SJCRH30 (cell line): ENCODE data around the gene TIAM2. TPM values are rescaled to one million over a fixed set of nuclear protein-coding genes. Genes with fewer than 3 reads are reported as not detected.

Source experiments
- DNase-seq, 2 experiments: peaks; one replicate each; pipeline ENCODE4 v3.0.0-alpha.2; 2015 to 2020
- H3K27ac ChIP-seq: fragments of 250-450 bp; sonication (Bioruptor Pico); 2 replicates; pipeline ENCODE4 v1.5.1; 2020; ENCODE audit warnings: mild to moderate bottlenecking, moderate library complexity
- H3K27me3 ChIP-seq: fragments of 250-450 bp; sonication (Bioruptor Pico); 2 replicates; pipeline ENCODE4 v1.5.1; 2020; ENCODE audit warnings: mild to moderate bottlenecking, moderate library complexity
- H3K36me3 ChIP-seq: fragments of 250-450 bp; sonication (Bioruptor Pico); 2 replicates; pipeline ENCODE4 v1.5.1; 2020; ENCODE audit warnings: mild to moderate bottlenecking, moderate library complexity
- H3K4me1 ChIP-seq: fragments of 250-450 bp; sonication (Bioruptor Pico); 2 replicates; pipeline ENCODE4 v1.5.1; 2020; ENCODE audit warnings: mild to moderate bottlenecking, moderate library complexity
- H3K4me3 ChIP-seq: fragments of 250-450 bp; sonication (Bioruptor Pico); 2 replicates; pipeline ENCODE4 v1.5.1; 2020; ENCODE audit warnings: mild to moderate bottlenecking, moderate library complexity
- H3K9me3 ChIP-seq: fragments of 250-450 bp; sonication (Bioruptor Pico); replicated peaks from 2 replicates; pipeline ENCODE4 v1.5.1; 2020; ENCODE audit warnings: mild to moderate bottlenecking, moderate library complexity
- total RNA-seq: library from RNA; depleted of rRNA; stranded (reverse); fragments of >200 nt; shearing (Covaris generic); gene quantifications from 2 replicates; pipeline ENCODE4 v1.2.3, GENCODE V29; 2014

The TIAM2 gene
- total RNA-seq, 1 experiment from 2014 or later = 23.8 TPM

DNA sequence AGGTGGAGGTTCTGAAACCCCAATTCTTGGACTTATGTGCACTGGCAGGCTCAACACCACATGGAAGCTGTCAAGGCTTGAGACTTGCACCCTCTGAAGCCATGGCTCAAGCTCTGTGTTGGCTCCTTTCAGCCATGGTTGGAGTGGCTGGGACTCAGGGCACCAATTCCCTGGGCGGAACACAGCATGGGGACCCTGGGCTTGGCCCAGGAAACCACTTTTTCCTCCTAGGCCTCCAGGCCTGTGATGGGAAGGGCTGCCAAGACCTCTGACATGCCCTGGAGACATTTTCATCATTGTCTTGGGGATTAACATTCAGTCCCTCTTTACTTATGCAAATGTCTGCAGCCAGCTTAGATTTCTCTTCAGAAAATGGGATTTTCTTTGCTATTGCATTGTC lies 242.5 kb downstream of the TIAM2 start:
- peaks cover 3% of the 10 kb centered on the region; the same call in 1 of the 2 replicates for H3K36me3 ChIP-seq
- no peak overlapping the region for H3K4me3 ChIP-seq
- no peaks in the 10 kb centered on the region for H3K27me3 ChIP-seq
- H3K9me3 ChIP-seq = no peaks in the 10 kb centered on the region; the same call in 1 of the 2 replicates
- DNase-seq = no peak
- no peaks in the 10 kb centered on the region for H3K4me1 ChIP-seq
- H3K27ac ChIP-seq = no peak overlapping the region

DNA sequence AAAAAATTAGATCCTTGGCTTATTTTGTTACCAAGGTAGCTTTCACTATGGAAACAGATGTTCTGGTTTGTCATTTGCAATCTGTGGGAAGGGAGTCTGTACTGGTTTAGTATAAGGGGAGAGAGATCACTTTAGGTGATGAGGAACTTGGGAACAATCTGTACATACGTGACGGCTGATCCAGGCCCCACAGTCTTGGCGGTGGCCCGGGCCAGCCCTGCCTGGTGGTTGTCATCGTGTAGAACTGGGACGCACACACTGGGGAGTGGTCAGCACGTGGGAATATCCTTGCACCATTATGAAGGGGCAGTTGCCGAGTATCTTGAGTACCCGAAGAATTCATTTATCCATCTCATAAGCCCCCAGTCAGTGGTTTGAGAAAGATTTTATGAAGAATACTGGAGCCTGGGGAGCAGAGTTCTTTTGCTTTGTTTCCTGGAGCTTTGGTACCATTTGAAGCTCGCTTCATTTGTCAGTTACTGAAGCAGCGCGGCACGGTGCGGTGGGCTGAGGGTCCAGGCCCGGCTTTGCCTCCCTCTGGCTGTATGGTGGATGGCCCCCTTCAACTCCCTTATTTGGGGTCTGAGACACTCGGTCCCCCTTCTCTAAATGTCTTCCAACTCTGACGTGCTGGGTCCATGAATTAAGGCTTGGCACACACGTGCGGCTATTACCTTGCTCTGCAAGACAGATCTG lies 245.9 kb downstream of the TIAM2 start:
- Histone ChIP-seq H3K4me1 (no peaks in the 10 kb centered on the region; the same call in 1 of the 2 replicates), H3K27me3 (no peaks in the 10 kb centered on the region), H3K27ac (no peak overlapping the region), H3K4me3 (no peak overlapping the region), H3K36me3 (peaks cover 12% of the 10 kb centered on the region), H3K9me3 (no peaks in the 10 kb centered on the region; the same call in 1 of the 2 replicates)
- DNase-seq = no peak

DNA sequence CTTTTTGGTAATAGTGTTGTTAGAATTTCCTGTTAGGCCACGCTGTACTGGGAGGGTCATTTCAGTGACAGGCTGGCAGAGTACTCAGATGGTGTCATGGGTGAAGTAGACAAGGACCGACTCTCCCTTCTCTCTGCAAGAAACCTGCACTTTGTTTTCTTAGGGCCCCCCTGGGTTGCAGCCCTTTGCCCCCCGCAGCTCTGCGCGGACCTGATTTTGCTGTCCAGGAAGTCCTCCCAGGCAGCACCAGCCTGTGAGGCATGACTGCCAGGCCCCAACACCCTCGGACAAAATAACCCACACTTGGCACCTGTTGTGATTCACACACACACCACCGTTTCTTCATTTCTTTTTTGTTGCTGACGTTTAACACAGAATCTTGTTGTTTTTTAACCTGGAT lies 246.9 kb downstream of the TIAM2 start:
- no peaks in the 10 kb centered on the region; the same call in 1 of the 2 replicates for H3K9me3 ChIP-seq
- DNase-seq = no peak
- H3K36me3 ChIP-seq = peaks cover 21% of the 10 kb centered on the region
- no peak overlapping the region for H3K27ac ChIP-seq
- H3K4me1 ChIP-seq = no peaks in the 10 kb centered on the region; the same call in 1 of the 2 replicates
- H3K27me3 ChIP-seq = no peaks in the 10 kb centered on the region
- H3K4me3 ChIP-seq = no peak overlapping the region

DNA sequence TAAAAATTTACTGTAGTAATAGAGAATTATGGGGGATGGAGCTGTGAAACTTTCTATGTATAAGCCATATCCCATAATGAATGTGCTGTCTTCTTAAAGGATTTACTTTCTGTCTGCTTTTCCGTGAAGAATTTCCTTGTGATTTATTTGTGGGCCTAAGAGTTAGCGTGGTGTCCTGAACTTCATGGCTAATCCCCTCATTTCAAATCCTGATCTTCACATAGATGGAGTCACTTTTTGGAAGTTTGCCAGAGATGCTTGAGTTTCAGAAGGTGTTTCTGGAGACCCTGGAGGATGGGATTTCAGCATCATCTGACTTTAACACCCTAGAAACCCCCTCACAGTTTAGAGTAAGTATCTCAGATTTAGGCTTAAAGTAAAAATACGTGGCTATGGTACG lies 249.3 kb downstream of the TIAM2 start:
- no peaks in the 10 kb centered on the region for H3K27me3 ChIP-seq
- peaks cover 3% of the 10 kb centered on the region for H3K4me1 ChIP-seq
- no peak overlapping the region for H3K4me3 ChIP-seq
- no peak overlapping the region for H3K27ac ChIP-seq
- peak in 1 of 2 experiments; percentile 36 for DNase-seq
- peaks cover 30% of the 10 kb centered on the region for H3K36me3 ChIP-seq
- H3K9me3 ChIP-seq = no peaks in the 10 kb centered on the region

DNA sequence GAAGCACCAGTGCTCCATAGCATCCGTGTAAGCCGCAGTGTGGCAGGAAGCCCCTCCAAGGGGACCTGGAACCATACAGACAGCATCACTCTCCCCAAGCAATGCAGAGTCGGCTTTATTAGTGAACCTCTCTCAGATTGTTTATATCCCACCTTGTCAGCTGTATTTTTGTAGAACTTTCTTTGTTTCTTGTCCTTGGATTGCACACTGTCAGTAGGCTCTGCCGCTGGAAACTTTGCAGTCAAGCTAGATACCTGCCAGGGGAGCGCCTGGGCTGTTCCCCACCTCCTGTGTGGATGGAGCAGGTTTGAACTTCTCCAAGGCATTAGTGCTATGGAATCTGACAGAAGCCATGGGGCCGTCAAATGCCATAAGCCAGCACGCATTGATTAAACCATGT lies 250.1 kb downstream of the TIAM2 start:
- Histone ChIP-seq H3K4me3 (no peak overlapping the region), H3K4me1 (peaks cover 3% of the 10 kb centered on the region), H3K36me3 (peaks cover 32% of the 10 kb centered on the region), H3K27me3 (no peaks in the 10 kb centered on the region), H3K27ac (no peak overlapping the region), H3K9me3 (no peaks in the 10 kb centered on the region)
- no peak for DNase-seq

DNA sequence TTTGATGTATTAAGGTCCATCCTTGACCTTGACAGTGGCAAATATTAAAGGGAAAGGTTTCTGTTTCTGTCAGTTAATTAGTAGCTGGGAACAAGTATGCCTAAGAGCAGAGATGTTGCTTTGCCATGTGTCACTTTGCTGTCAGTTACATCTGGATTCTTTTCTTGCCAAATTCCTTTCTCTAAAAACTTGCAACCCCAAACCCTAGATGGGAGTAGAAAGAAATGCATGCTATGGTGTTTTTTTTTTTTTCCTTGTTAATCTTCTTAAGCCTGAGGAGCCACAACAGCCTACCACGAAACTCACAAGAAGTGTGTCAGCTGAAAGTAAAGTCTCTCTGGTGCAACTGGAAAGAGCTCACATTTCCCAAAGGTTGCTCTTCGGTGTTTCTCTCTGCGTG lies 250.7 kb downstream of the TIAM2 start:
- H3K4me3 ChIP-seq = no peak overlapping the region
- no peaks in the 10 kb centered on the region for H3K27me3 ChIP-seq
- H3K9me3 ChIP-seq = no peaks in the 10 kb centered on the region
- peaks cover 3% of the 10 kb centered on the region for H3K4me1 ChIP-seq
- peaks cover 30% of the 10 kb centered on the region for H3K36me3 ChIP-seq
- H3K27ac ChIP-seq = no peak overlapping the region
- DNase-seq = no peak

DNA sequence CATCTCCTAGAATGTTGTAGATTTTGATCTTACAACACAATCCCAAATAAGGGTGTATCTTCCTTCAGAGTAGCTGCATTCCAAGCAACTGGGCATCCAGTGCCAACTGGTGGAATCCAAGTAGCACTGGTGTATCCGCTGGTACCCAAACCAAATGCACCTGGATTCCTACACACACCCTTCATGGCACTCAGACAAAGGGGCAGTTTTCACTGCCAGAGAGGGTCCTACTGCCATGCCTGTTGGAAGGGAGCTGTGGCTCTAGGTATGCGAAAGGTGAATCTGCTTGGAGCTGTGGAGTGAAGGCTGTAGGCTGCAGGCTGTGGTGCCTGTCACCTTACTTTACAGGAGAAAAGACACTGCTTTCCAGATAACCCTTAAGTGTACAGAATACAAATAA lies 251.7 kb downstream of the TIAM2 start:
- Histone ChIP-seq H3K27me3 (no peaks in the 10 kb centered on the region), H3K9me3 (no peaks in the 10 kb centered on the region), H3K4me1 (peaks cover 3% of the 10 kb centered on the region), H3K4me3 (no peak overlapping the region), H3K36me3 (peaks cover 31% of the 10 kb centered on the region), H3K27ac (no peak overlapping the region)
- no peak for DNase-seq

DNA sequence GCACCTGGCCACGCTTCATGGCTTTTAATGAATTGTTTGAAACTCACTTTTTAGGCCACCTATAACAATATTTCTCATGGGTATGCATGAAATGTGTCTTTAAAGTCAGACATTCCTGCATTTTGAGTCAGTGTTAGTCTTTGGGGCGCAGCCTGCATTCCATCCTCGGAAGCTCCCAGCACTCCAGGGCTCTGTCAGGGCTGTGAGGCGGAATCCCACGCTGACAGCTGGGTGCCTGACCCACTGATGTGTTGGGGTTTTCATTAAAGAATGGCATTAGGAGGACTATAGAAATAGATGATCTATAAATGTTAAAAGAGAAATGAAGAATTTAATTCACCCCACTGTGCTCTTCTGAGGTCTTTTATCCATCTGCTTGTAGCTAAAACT lies 252.5 kb downstream of the TIAM2 start:
- H3K36me3 ChIP-seq = peaks cover 36% of the 10 kb centered on the region
- H3K4me1 ChIP-seq = peaks cover 3% of the 10 kb centered on the region
- H3K4me3 ChIP-seq = no peak overlapping the region
- no peaks in the 10 kb centered on the region for H3K9me3 ChIP-seq
- H3K27ac ChIP-seq = peak overlapping the region; percentile 38
- no peaks in the 10 kb centered on the region for H3K27me3 ChIP-seq
- peak; percentile 20 to 44 for DNase-seq

DNA sequence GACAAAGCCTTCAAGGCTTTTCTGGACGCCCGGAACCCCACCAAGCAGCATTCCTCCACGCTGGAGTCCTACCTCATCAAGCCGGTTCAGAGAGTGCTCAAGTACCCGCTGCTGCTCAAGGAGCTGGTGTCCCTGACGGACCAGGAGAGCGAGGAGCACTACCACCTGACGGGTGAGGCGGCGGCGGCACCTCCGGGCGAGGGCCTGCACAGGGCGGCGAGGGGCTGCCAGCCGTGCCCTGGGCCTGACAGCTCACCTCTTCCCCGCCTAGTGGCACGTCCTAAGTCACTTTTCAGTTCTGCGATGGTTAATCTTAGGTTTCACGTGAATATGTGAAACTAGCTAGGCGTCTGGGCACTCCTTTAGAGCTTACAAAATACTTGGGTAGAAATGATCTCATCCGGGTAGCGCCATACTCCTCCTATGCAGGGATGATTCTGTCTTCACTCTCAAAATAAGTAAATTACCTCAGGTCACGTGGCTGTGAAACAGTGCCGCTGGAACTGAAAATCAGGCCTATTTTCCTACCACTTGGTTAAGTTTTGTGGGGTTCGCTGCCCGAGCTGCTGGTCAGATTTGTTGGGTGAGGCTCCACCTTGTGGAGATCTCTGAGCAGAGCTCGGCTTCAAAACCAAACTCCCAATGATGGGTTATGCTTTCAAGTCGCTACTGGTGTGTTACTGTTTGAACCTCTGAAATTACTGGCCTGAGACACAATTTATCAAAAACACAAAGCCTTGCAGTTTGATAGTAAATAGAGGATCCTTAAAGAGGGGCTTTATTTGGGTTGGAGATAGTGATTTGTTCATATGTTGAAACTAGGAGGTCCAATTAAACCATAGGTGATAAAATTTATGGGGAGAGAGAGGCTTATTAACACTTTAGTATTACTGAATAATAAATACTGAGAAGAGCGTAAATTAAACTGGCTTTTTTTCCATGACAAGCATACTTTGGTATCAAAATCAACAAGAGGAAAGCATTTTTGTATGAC lies 253.2 kb downstream of the TIAM2 start:
- peak; percentile 37 to 49 for DNase-seq
- H3K4me1 ChIP-seq = peaks cover 3% of the 10 kb centered on the region
- peaks cover 42% of the 10 kb centered on the region for H3K36me3 ChIP-seq
- no peaks in the 10 kb centered on the region for H3K27me3 ChIP-seq
- H3K27ac ChIP-seq = peak overlapping the region; percentile 38
- no peaks in the 10 kb centered on the region for H3K9me3 ChIP-seq
- no peak overlapping the region for H3K4me3 ChIP-seq

DNA sequence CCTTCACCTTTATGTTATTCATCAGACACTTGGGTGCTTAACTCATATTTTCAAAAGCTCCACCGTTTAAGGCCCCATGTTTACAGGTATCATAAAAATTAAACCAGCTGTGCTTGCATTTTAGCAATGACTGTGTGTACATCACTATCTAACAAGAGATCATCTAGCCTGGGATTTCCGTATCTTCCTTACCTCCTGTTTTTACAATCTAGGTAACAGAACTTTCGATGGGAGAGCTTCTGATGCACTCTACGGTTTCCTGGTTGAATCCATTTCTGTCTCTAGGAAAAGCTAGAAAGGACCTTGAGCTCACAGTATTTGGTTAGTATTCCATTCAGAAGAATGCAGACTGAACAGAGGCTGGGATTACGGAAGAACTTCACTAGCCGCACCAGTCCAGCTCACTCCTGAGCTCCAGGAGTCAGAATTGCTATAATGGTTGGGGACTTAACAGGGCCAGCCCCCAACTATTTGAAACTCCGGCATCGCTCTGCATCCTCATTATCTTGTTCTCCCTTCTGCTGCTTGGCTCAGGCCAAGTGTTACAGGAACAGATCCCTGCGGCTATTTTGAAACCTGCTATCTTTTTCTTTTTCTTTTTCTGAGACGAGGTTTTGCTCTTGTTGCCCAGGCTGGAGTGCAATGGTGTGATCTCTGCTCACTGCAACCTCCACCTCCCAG lies 255.7 kb downstream of the TIAM2 start:
- Histone ChIP-seq H3K27ac (no peak overlapping the region), H3K36me3 (peaks cover 47% of the 10 kb centered on the region)
- no peak for DNase-seq

DNA sequence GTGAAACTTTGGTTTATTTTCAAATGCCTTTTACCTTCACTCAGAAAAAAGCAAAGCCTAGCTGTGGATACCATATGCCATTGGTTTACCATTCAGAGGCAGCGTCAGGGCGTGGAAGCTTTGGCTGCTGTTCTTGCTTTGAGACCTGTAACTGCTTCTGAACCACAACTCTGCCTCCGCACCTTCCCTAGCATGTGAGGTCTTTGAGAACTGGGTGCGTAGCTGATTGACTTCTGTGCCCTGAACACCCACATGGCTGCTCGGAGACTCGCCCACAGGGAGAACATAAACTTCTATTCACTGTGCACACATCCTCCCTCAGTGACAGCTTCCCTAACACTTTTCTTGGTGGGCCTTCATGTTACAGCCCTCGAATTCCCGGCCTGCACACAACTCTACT lies 257.5 kb downstream of the TIAM2 start:
- no peak for DNase-seq
- peaks cover 50% of the 10 kb centered on the region for H3K36me3 ChIP-seq

More for the DNA sequence above, 255.7 kb downstream of the TIAM2 start:
- Histone ChIP-seq H3K4me3 (no peak overlapping the region), H3K27me3 (no peaks in the 10 kb centered on the region), H3K4me1 (peaks cover 3% of the 10 kb centered on the region; the same call in 1 of the 2 replicates), H3K9me3 (no peaks in the 10 kb centered on the region)

DNA sequence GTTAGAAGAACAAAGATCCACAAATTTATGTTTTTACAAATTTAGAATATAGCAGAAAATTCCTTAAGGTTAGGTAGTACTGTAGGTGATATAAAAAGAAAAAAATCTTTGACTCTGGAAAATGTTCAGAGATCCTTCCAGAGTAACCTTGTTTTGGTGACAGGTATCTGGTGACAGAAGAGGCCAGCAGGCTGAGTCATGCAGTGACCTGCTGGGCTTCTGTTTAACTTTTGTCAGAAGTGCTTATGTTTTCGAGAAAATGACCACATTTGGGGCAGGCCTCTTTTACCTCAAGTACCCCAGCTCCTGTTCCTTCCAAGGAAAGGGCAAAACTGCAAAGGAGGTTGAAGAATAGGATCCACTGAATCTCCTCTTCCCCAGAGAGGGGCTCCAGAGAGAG lies 258.2 kb downstream of the TIAM2 start:
- no peaks in the 10 kb centered on the region for H3K9me3 ChIP-seq
- no peak overlapping the region for H3K4me3 ChIP-seq
- no peaks in the 10 kb centered on the region for H3K27me3 ChIP-seq
- no peak overlapping the region for H3K27ac ChIP-seq
- no peak for DNase-seq
- no peaks in the 10 kb centered on the region for H3K4me1 ChIP-seq
- peaks cover 56% of the 10 kb centered on the region for H3K36me3 ChIP-seq

More for the DNA sequence above, 257.5 kb downstream of the TIAM2 start:
- H3K27ac ChIP-seq = no peak overlapping the region
- peaks cover 3% of the 10 kb centered on the region; the same call in 1 of the 2 replicates for H3K4me1 ChIP-seq
- no peak overlapping the region for H3K4me3 ChIP-seq
- H3K27me3 ChIP-seq = no peaks in the 10 kb centered on the region
- H3K9me3 ChIP-seq = no peaks in the 10 kb centered on the region

DNA sequence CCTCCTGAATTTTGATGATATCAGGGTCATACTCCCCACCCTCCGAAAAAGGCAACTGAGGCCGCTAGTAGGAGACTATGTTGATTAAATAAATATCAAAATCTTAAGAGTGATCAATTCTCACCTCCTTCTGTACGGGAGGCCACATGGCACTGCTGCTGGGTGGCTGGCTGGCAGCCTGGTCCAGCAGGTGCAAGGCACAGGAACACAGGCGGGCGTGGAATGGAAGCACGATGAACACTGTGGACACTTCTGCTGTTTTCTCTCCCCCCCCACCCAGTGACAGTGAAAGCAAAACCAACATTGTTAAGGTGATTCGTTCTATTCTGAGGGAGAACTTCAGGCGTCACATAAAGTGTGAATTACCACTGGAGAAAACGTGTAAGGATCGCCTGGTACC lies 259.0 kb downstream of the TIAM2 start:
- no peak overlapping the region for H3K4me3 ChIP-seq
- no peaks in the 10 kb centered on the region for H3K4me1 ChIP-seq
- no peak for DNase-seq
- H3K36me3 ChIP-seq = peaks cover 57% of the 10 kb centered on the region
- no peak overlapping the region for H3K27ac ChIP-seq
- no peaks in the 10 kb centered on the region for H3K27me3 ChIP-seq
- no peaks in the 10 kb centered on the region for H3K9me3 ChIP-seq

DNA sequence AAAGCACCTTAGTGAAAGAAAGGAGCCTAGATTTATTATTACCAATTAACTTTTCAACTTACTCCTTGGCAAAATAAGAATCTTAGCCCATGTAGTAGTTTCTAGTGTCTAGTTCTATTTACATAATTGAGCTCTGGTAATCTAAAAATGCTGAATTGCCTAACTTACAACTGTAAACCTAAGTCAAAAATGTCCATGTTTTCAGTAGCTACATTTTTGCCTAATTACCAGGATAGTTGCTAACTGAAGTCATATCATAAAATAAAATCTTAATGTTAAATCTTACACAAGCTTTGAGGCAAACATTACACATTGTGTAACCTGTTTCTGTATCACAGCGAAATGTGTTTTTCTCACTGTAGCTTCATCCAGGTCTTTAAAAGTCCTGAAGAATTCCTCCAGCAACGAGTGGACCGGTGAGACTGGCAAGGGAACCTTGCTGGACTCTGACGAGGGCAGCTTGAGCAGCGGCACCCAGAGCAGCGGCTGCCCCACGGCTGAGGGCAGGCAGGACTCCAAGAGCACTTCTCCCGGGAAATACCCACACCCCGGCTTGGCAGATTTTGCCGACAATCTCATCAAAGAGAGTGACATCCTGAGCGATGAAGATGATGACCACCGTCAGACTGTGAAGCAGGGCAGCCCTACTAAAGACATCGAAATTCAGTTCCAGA lies 261.1 kb downstream of the TIAM2 start:
- H3K4me3 ChIP-seq = no peak overlapping the region
- H3K9me3 ChIP-seq = no peaks in the 10 kb centered on the region
- DNase-seq = no peak
- H3K27me3 ChIP-seq = no peaks in the 10 kb centered on the region
- H3K36me3 ChIP-seq = peaks cover 63% of the 10 kb centered on the region
- no peak overlapping the region for H3K27ac ChIP-seq
- no peaks in the 10 kb centered on the region for H3K4me1 ChIP-seq
